Gastrocnemius medialis (tissue), 4 donors: ENCODE results near the gene HLA-DOB.

Experiments
- POLR2A ChIP-seq, 2 donors: fragments of 450-650 bp; IDR thresholded peaks; one replicate each; pipeline ENCODE4 v1.6.1; 2017; ENCODE audit warnings: antibody characterized with exemption in 2 of 2, mild to moderate bottlenecking in 2 of 2, moderate library complexity in 2 of 2
- TF ChIP-seq, protein P1 (sequence below), 5 experiments: fragments of 450-650 bp in 3 of 5; fragments of 200-600 bp in 2 of 5; sonication (generic) in 2 of 5; IDR thresholded peaks in 4 of 5; conservative IDR thresholded peaks in 1 of 5; 1 replicate in 4 of 5; 2 replicates in 1 of 5; pipeline ENCODE4 v1.5.1; 2016 to 2019; ENCODE audit warnings: antibody characterized with exemption in 5 of 5, mild to moderate bottlenecking in 3 of 5, moderate library complexity in 3 of 5

DNA sequence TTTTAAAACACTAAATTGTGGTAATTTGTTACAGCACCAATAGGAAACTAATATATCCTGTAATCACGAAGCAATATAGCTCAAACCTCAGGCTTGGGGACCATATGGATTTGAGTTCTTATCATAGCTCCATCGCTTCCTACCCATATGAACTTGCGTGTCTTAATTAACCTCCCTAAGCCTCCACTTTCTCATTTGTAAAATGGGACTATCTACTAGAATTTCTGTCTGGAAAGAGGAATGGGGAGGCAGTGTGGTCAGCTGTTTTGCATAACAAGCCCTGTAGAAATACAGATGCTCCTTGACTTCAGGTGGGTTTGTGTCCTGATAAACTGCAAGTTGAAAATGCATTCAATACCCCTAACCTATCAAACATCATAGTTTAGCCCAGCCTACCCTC lies 17.1 kb downstream of the HLA-DOB start:
- TF ChIP-seq, protein P1, sequence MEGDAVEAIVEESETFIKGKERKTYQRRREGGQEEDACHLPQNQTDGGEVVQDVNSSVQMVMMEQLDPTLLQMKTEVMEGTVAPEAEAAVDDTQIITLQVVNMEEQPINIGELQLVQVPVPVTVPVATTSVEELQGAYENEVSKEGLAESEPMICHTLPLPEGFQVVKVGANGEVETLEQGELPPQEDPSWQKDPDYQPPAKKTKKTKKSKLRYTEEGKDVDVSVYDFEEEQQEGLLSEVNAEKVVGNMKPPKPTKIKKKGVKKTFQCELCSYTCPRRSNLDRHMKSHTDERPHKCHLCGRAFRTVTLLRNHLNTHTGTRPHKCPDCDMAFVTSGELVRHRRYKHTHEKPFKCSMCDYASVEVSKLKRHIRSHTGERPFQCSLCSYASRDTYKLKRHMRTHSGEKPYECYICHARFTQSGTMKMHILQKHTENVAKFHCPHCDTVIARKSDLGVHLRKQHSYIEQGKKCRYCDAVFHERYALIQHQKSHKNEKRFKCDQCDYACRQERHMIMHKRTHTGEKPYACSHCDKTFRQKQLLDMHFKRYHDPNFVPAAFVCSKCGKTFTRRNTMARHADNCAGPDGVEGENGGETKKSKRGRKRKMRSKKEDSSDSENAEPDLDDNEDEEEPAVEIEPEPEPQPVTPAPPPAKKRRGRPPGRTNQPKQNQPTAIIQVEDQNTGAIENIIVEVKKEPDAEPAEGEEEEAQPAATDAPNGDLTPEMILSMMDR (IDR thresholded peaks at IDR 0.05 in 4 of 5, conservative IDR thresholded peaks at IDR 0.05 in 1 of 5) = no peak
- no peak for TF ChIP-seq POLR2A (IDR thresholded peaks at IDR 0.05)
